Measurements from ENCODE around the gene BCAR3. TPM values are rescaled to one million over a fixed set of nuclear protein-coding genes. Genes with fewer than 3 reads are reported as not detected.

BCAR3 gene
- total and polyA plus RNA-seq, 2 experiments from 2014 or later: 22.6 to 23.7 TPM

- Histone ChIP-seq H3K27ac (peak overlapping the region; percentile 64), H3K4me1 (ENCODE audit: insufficient read depth) (peaks cover 78% of the 10 kb centered on the region), H2AFZ (no peak overlapping the region), H3K4me3 (no peak overlapping the region), H3K4me2 (peak overlapping the region; percentile 1), H3K79me2 (peaks cover 36% of the 10 kb centered on the region), H3K27me3 (no peaks in the 10 kb centered on the region), H3K9me2 (replicated peaks; ENCODE audit: insufficient read depth) (no peaks in the 10 kb centered on the region), H3K36me3 (replicated peaks; ENCODE audit: insufficient read depth, low read depth) (no peaks in the 10 kb centered on the region), H4K20me1 (ENCODE audit: insufficient read depth, poor library complexity, severe bottlenecking) (no peaks in the 10 kb centered on the region), H3K9me3 (ENCODE audit: low read depth) (no peaks in the 10 kb centered on the region)
- 70% methylated on average over 11 of the region's 11 CpGs for WGBS (ENCODE audit: low lambda C conversion rate, missing lambda C conversion rate)
- no peak for DNase-seq (ENCODE audit: low spot score)
- TF ChIP-seq EZH2 (IDR thresholded peaks at IDR 0.05; ENCODE audit: borderline replicate concordance) (no peak), CTCF (IDR thresholded peaks at IDR 0.05; ENCODE audit: poor library complexity) (no peak), EZH2phosphoT487 (IDR thresholded peaks at IDR 0.05; ENCODE audit: low read depth, severe bottlenecking, unreplicated experiment) (no peak)
These were observed 10.5 kb downstream of the BCAR3 start for GRCh38 chr1:93671099-93671621.

GRCh38 chr1:93670141-93670540 is 11.5 kb downstream of the BCAR3 start:
- 92% methylated on average over 1 of the region's 1 CpG for WGBS (ENCODE audit: low lambda C conversion rate, missing lambda C conversion rate)
- H2AFZ ChIP-seq: no peak overlapping the region
- H4K20me1 ChIP-seq (ENCODE audit: insufficient read depth, poor library complexity, severe bottlenecking): no peaks in the 10 kb centered on the region
- H3K4me2 ChIP-seq: peak overlapping the region; percentile 8
- peaks cover 83% of the 10 kb centered on the region for H3K4me1 ChIP-seq (ENCODE audit: insufficient read depth)
- TF ChIP-seq EZH2phosphoT487 (IDR thresholded peaks at IDR 0.05; ENCODE audit: low read depth, severe bottlenecking, unreplicated experiment) (no peak), CTCF (IDR thresholded peaks at IDR 0.05; ENCODE audit: poor library complexity) (no peak), EZH2 (IDR thresholded peaks at IDR 0.05; ENCODE audit: borderline replicate concordance) (no peak)
- H3K4me3 ChIP-seq: no peak overlapping the region
- no peaks in the 10 kb centered on the region for H3K36me3 ChIP-seq (replicated peaks; ENCODE audit: insufficient read depth, low read depth)
- no peaks in the 10 kb centered on the region for H3K9me2 ChIP-seq (replicated peaks; ENCODE audit: insufficient read depth)
- H3K79me2 ChIP-seq: peaks cover 32% of the 10 kb centered on the region
- no peaks in the 10 kb centered on the region for H3K27me3 ChIP-seq
- H3K27ac ChIP-seq: no peak overlapping the region
- no peak for DNase-seq (ENCODE audit: low spot score)
- no peaks in the 10 kb centered on the region for H3K9me3 ChIP-seq (ENCODE audit: low read depth)

- Histone ChIP-seq H3K4me3 (no peak overlapping the region), H3K9me3 (ENCODE audit: low read depth) (no peaks in the 10 kb centered on the region), H3K27ac (no peak overlapping the region), H3K27me3 (no peaks in the 10 kb centered on the region), H4K20me1 (ENCODE audit: insufficient read depth, poor library complexity, severe bottlenecking) (no peaks in the 10 kb centered on the region), H2AFZ (no peak overlapping the region), H3K4me1 (ENCODE audit: insufficient read depth) (peaks cover 82% of the 10 kb centered on the region), H3K79me2 (peaks cover 24% of the 10 kb centered on the region), H3K36me3 (replicated peaks; ENCODE audit: insufficient read depth, low read depth) (no peaks in the 10 kb centered on the region), H3K9me2 (replicated peaks; ENCODE audit: insufficient read depth) (no peaks in the 10 kb centered on the region), H3K4me2 (no peak overlapping the region)
- 63% methylated on average over 4 of the region's 4 CpGs for WGBS (ENCODE audit: low lambda C conversion rate, missing lambda C conversion rate)
- no peak for DNase-seq (ENCODE audit: low spot score)
- TF ChIP-seq CTCF (IDR thresholded peaks at IDR 0.05; ENCODE audit: poor library complexity) (no peak), EZH2phosphoT487 (IDR thresholded peaks at IDR 0.05; ENCODE audit: low read depth, severe bottlenecking, unreplicated experiment) (no peak), EZH2 (IDR thresholded peaks at IDR 0.05; ENCODE audit: borderline replicate concordance) (no peak)
These were observed 12.3 kb downstream of the BCAR3 start for GRCh38 chr1:93669369-93669768.
